HuH-7.5 (cell line): ENCODE data around the gene TXLNB.
"Not testable (repeated sequence)": the region's sequence is repeated elsewhere in the genome, so short reads cannot be mapped to it uniquely, and the experiment has no call there.

Experiments
- DNase-seq: peaks from one replicate; pipeline ENCODE4 v3.0.0; 2011; ENCODE audit warnings: low spot score

Gene TXLNB

DNA sequence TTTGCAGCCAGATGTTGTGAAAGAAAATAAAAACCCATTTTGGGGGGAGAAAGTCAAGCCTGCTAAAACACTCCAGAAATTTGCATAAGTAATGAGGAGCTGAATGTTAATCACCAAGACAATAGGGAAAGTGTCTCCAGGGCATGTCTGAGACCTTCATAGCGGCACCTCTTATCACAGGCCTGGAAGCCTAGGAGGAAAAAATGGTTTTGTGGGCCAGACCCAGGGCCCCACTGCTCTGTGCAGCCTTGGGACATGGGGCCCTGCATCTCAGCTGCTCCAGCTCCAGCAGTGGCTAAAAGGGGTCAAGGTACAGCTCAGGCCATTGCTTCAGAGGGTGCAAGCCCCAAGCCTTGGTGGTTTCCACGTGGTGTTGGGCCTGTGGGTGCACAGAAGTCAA is 57.6 kb downstream of the TXLNB start:
- not testable (repeated sequence) for DNase-seq

GRCh38 chr6:139231206-139231605 is 60.6 kb downstream of the TXLNB start:
- no peak for DNase-seq

DNA sequence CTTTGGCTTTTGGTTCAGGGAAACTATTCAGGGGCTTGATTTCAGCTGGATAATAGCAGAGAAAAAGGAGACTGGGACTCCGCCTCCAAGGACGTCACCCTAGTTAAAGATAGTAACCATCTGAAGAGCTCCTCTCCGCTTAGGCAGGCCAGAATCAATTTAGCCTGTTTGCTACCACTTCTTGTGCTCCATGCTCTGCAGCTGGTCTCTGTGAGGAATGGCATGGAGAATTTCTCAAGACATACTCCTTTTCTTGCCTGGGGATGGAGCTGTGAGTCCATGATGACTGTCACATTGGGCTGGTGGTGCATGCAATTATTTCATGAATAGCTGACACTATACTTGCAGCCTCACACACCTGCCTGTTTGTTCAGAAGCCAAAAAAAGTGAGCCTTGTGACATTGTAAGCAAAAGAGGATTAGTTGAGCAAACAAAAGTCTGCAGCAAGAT is 61.4 kb downstream of the TXLNB start:
- DNase-seq: no peak

DNA sequence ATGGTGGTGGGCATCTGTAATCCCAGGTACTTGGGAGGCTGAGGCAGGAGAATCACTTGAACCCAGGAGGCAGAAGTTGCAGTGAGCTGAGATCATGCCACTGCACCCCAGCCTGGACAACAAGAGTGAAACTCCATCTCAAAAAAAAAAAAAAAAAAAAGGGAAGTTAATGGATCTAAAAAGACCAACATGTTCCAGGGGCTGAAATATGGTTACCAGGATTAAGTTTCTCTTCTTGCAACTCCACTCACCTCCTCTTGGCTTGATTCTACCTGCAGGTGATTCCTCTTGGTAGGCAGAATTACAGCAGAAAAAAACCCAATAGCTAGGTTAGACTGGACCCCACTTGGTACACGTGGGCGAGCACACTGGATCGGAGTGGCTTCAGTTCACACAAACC is 63.4 kb downstream of the TXLNB start:
- DNase-seq: not testable (repeated sequence)

DNA sequence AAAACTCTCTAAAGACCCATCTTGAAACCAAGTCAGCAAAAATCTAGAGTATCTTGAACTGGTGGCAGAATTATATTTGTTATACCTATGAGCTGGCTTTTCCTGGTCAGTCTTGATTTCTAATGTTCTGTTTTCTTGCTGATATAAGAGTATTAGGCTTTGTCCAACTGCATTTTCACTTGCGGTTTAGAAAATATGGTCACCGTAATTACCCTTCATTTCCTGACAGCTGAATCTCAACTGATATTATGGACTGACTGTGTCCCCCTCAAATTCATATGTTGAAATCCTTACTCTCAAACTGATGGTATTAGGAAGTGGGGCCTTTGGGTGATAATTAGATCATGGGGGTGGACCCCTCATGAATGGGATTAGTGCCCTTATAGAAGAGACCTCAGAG is 72.1 kb downstream of the TXLNB start:
- no peak for DNase-seq

DNA sequence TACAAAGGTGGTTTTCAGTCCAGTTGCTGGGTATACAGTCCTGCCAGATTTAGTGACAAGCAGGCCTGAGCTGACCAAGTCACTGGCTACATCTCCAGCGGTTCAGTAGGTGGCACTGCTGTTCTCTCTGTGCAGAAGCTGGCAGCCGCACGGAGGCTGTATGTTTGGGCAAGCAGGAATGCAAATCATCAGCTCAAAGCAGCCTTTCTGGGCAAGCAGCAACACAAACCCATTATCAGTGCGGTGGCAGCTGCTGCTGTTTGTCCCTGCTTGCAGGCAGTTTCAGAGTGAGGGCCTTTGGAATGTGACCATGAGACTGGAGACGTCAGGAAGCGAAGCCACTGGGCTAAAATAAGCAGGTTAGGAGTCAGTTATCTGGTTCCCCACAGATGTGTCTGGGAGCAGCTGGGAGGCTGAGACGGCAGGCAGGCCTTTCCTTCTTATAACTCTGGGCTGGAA is 72.5 kb downstream of the TXLNB start:
- peak; percentile 66 for DNase-seq

DNA sequence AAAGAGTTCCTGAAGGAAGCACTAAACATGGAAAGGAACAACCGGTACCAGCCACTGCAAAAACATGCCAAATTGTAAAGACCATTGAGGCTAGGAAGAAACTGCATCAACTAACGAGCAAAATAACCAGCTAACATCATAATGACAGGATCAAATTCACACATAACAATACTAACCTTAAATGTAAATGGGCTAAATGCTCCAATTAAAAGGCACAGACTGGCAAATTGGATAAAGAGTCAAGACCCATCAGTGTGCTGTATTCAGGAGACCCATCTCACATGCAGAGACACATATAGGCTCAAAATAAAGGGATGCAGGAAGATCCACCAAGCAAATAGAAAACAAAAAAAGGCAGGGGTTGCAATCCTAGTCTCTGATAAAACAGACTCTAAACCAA is 79.3 kb downstream of the TXLNB start:
- DNase-seq: not testable (repeated sequence)

- not testable (repeated sequence) for DNase-seq
Observed at GRCh38 chr6:139210766-139211165, 81.0 kb downstream of the TXLNB start.

- no peak for DNase-seq
Observed at GRCh38 chr6:139205843-139206242, 86.0 kb downstream of the TXLNB start.

DNA sequence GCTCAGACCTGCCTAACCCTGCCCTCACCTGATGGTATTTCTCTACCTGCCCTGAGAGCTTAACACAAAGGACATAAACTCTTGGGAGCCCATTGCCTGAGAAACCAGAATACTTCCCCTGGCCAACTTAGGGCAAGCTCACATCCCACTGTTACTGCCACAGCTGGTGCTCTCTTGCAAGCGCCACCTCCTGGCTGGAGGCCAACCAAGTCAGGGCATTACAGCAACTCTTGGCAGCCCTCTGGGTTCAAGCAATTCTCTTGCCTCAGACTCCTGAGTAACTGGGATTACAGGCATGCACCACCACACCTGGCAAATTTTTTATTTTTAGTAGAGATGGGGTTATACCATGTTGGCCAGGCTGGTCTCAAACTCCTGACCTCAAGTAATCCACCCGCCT is 86.8 kb downstream of the TXLNB start:
- no peak for DNase-seq

DNA sequence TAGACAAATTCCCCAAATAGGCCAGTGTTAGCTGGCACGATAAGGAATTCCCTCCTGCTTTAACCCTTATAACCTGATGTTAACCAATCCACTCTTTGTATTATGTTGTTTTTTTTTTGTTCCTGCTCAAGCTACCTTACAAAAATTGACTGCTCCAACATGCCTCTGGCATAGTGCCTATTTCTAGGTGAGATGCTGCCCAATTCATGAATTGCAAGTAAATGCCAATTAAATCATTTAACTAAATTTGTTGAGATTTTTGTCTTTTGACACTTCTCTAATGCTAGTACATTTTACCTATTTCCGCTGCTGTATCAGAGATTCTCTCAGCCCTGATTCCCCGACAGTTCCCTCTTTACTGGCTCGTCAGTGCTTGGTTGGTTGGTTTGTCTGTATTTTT is 90.4 kb downstream of the TXLNB start:
- DNase-seq: no peak

- DNase-seq: no peak
Observed at GRCh38 chr6:139198529-139199288, 93.1 kb downstream of the TXLNB start.

- no peak for DNase-seq
Observed at GRCh38 chr6:139194740-139195139, 97.1 kb downstream of the TXLNB start.
